Fibroblast of mammary gland (primary cell): ENCODE data around the gene FHIT.

Experiments
- DNase-seq: peaks from one replicate; pipeline ENCODE4 v3.0.0-alpha.2; 2010; ENCODE audit warnings: low read depth
- H3K4me3 ChIP-seq: 2 replicates; pipeline ENCODE4 v1.5.1; 2011; ENCODE audit warnings: low read depth, mild to moderate bottlenecking, low read length, moderate library complexity; ENCODE audit not compliant: control insufficient read depth
- CTCF ChIP-seq: conservative IDR thresholded peaks from 2 replicates; pipeline ENCODE4 v1.5.1; 2011; ENCODE audit warnings: low read depth, low read length, inconsistent platforms; ENCODE audit not compliant: control insufficient read depth, insufficient read depth

The FHIT gene

GRCh38 chr3:61283876-61284275 lies 32.6 kb upstream of the FHIT start:
- TF ChIP-seq CTCF, result no peak

GRCh38 chr3:61278713-61279112 lies 27.5 kb upstream of the FHIT start:
- TF ChIP-seq CTCF, result no peak
- H3K4me3 ChIP-seq, result no peak overlapping the region
- DNase-seq, result no peak

More at GRCh38 chr3:61283876-61284275, 32.6 kb upstream of the FHIT start:
- no peak overlapping the region for H3K4me3 ChIP-seq
- DNase-seq, result no peak

GRCh38 chr3:61277411-61277810 lies 26.2 kb upstream of the FHIT start:
- no peak for DNase-seq
- TF ChIP-seq CTCF, result no peak
- no peak overlapping the region for H3K4me3 ChIP-seq

DNA sequence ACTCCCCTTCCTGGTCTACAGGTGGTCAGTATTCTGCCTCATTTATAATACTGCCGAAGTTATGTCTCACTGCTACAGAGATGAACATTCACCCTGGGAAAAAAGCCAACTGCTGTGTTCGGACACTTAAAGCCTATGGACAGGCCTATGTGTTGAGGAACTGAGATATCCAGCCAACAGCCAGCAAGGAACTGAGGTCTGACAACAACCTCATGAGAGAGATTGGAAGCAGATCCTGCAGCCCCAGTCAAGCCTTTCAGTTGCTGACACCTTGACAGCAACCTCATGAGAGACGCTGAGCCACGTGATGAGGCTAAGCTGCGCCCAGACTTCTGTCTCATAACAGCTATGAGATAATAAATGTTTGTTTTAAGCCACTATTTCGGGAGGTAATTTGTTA lies 18.2 kb upstream of the FHIT start:
- no peak overlapping the region for H3K4me3 ChIP-seq

GRCh38 chr3:61268644-61269043 lies 17.4 kb upstream of the FHIT start:
- no peak for DNase-seq
- H3K4me3 ChIP-seq, result no peak overlapping the region
- TF ChIP-seq CTCF, result no peak

More for the DNA sequence above, 18.2 kb upstream of the FHIT start:
- TF ChIP-seq CTCF, result no peak
- no peak for DNase-seq

DNA sequence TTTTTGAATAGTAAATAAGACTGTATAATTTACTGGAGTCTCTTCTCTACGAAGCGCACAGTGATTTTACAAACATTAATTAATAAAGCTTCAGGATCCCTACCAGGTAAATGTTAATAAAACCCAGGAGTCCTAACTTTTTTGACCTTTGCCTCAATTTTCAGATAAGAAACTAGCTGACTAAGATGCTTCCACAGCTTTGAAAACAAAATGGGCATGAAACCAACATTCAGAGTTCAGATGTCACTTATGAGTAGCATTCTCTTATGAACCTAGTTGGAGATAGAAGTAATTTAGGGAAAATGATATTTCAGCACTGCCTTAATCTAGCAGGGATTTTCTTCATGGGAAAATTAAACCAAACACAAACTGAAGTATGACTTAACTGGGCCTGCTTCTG lies 13.0 kb upstream of the FHIT start:
- no peak for DNase-seq
- no peak overlapping the region for H3K4me3 ChIP-seq
- TF ChIP-seq CTCF, result no peak

- TF ChIP-seq CTCF, result no peak
Measured at GRCh38 chr3:61257148-61257547, 5.9 kb upstream of the FHIT start.

More at GRCh38 chr3:61257148-61257547, 5.9 kb upstream of the FHIT start:
- no peak for DNase-seq
- no peak overlapping the region for H3K4me3 ChIP-seq
